PC-9 (cell line): ENCODE data around the gene LYZL6. TPM values are rescaled to one million over a fixed set of nuclear protein-coding genes. Genes with fewer than 3 reads are reported as not detected.

Experiments used
- BruUV-seq: library from RNA; stranded (reverse); fragments of 400-500 nt; replicated peaks from 2 replicates; lab custom pipeline; 2021; lab: Mats Ljungman, UMichigan
- CTCF ChIA-PET: fragments of 300-600 bp; sonication (Branson Sonifier 250); formaldehyde crosslinking; loops from one replicate; lab custom pipeline; 2022; ENCODE audit warnings: antibody characterized with exemption; lab: Charles Lee
- POLR2A ChIA-PET: fragments of 300-600 bp; sonication (Branson Sonifier 250); formaldehyde crosslinking; loops from one replicate; lab custom pipeline; 2022; ENCODE audit warnings: antibody characterized with exemption; ENCODE audit not compliant: unreplicated experiment; lab: Charles Lee
- DNase-seq, 2 experiments: peaks; one replicate each; pipeline versions ENCODE4 v3.0.0 to v3.0.0-alpha.2; 2015 to 2022; ENCODE audit warnings: mixed read lengths in 1 of 2
- H2AFZ ChIP-seq: fragments of 200-600 bp; sonication (generic); 2 replicates; pipeline ENCODE4 v1.8.1; 2017; ENCODE audit warnings: antibody characterized with exemption
- H3F3A ChIP-seq: fragments of 200-600 bp; sonication (generic); 2 replicates; pipeline ENCODE4 v1.8.1; 2017; ENCODE audit warnings: antibody characterized with exemption, mild to moderate bottlenecking, low read depth; ENCODE audit not compliant: insufficient read depth
- H3K27ac ChIP-seq: fragments of 200-600 bp; sonication (generic); 2 replicates; pipeline ENCODE4 v1.6.1; 2016; ENCODE audit warnings: mixed run types
- H3K27me3 ChIP-seq: fragments of 200-600 bp; sonication (generic); 2 replicates; pipeline ENCODE4 v1.6.1; 2016; ENCODE audit warnings: low read depth, mixed run types; ENCODE audit not compliant: insufficient read depth
- H3K36me3 ChIP-seq: fragments of 200-600 bp; sonication (generic); 2 replicates; pipeline ENCODE4 v1.6.1; 2016; ENCODE audit warnings: low read depth, mixed run types
- H3K4me1 ChIP-seq: fragments of 200-600 bp; sonication (generic); replicated peaks from 2 replicates; pipeline ENCODE4 v1.6.1; 2016; ENCODE audit warnings: mixed run types; ENCODE audit not compliant: insufficient read depth
- H3K4me2 ChIP-seq: fragments of 200-600 bp; sonication (generic); 2 replicates; pipeline ENCODE4 v1.6.1; 2017; ENCODE audit warnings: mixed run types
- H3K4me3 ChIP-seq: fragments of 200-600 bp; sonication (generic); 2 replicates; pipeline ENCODE4 v1.6.1; 2016; ENCODE audit warnings: mixed run types
- H3K79me2 ChIP-seq: fragments of 200-600 bp; sonication (generic); 2 replicates; pipeline ENCODE4 v1.6.1; 2017; ENCODE audit warnings: low read depth, mixed run types
- H3K9me2 ChIP-seq: fragments of 200-600 bp; sonication (generic); 2 replicates; pipeline ENCODE4 v1.8.1; 2017; ENCODE audit warnings: mild to moderate bottlenecking; ENCODE audit not compliant: insufficient read depth
- H3K9me3 ChIP-seq: fragments of 200-600 bp; sonication (generic); 2 replicates; pipeline ENCODE4 v1.8.1; 2016; ENCODE audit warnings: low read depth; ENCODE audit not compliant: insufficient read depth
- H4K20me1 ChIP-seq: fragments of 200-600 bp; sonication (generic); 2 replicates; pipeline ENCODE4 v1.8.1; 2017; ENCODE audit not compliant: insufficient read depth
- CTCF ChIP-seq: fragments of 200-600 bp; sonication (generic); conservative IDR thresholded peaks from 2 replicates; pipeline ENCODE4 v1.6.1; 2017; ENCODE audit warnings: mixed run types, antibody characterized with exemption, mild to moderate bottlenecking, moderate library complexity
- EZH2 ChIP-seq: fragments of 200-600 bp; sonication (generic); IDR thresholded peaks from 2 replicates; pipeline ENCODE4 v1.8.0; 2017; ENCODE audit warnings: antibody characterized with exemption, low read depth
- intact Hi-C: fragments of 100-400 bp; cut with micrococcal nuclease; formaldehyde crosslinking; loops from one replicate; pipeline ENCODE4 v1.10.0; 2022; ENCODE audit not compliant: unreplicated experiment
- total RNA-seq: library from RNA; stranded (reverse); gene quantifications from 2 replicates; pipeline ENCODE4 v1.2.3, GENCODE V29; 2021

LYZL6 gene
- total RNA-seq, 1 experiment from 2014 or later = not detected

- Histone ChIP-seq H3F3A (no peaks in the 10 kb centered on the region), H3K79me2 (no peaks in the 10 kb centered on the region), H3K4me2 (no peak overlapping the region), H3K36me3 (no peaks in the 10 kb centered on the region), H3K4me1 (no peaks in the 10 kb centered on the region), H2AFZ (no peak overlapping the region), H3K9me2 (no peaks in the 10 kb centered on the region), H4K20me1 (no peaks in the 10 kb centered on the region), H3K9me3 (no peaks in the 10 kb centered on the region), H3K27ac (no peak overlapping the region), H3K4me3 (no peak overlapping the region), H3K27me3 (peaks cover 8% of the 10 kb centered on the region; the same call in 1 of the 2 replicates)
- POLR2A ChIA-PET = no interaction called here
- intact Hi-C loops = no loop called here
- BruUV-seq = no TSS peak
- TF ChIP-seq CTCF (no peak), EZH2 (no peak)
- CTCF ChIA-PET = no interaction called here
- DNase-seq = no peak
These were observed 11.6 kb downstream of the LYZL6 start for GRCh38 chr17:35931794-35932425.

GRCh38 chr17:35930211-35931065, 13.1 kb downstream of the LYZL6 start, which contains the start of gene RDM1:
Gene RDM1, minus strand, starts transcription at chr17:35930773. Its CDS starts 46 bp downstream, at chr17:35930727.
- Histone ChIP-seq H3K4me2 (peak within 1 kb of the TSS; percentile 67), H3K27ac (no peak within 1 kb of the TSS), H3K9me2 (no peaks in the 10 kb centered on the region), H3K27me3 (peaks cover 8% of the 10 kb centered on the region; the same call in 1 of the 2 replicates), H4K20me1 (no peaks in the 10 kb centered on the region), H3K4me1 (no peaks in the 10 kb centered on the region), H3K36me3 (no peaks in the 10 kb centered on the region), H3K4me3 (peak within 1 kb of the TSS; percentile 43; the same call in 1 of the 2 replicates), H3F3A (no peaks in the 10 kb centered on the region), H3K9me3 (no peaks in the 10 kb centered on the region), H3K79me2 (no peaks in the 10 kb centered on the region), H2AFZ (peak within 1 kb of the TSS; percentile 73)
- intact Hi-C loops = no loop called here
- POLR2A ChIA-PET = interaction anchor here (0.6 kb wide), 2 partner anchors 29 to 689 kb away, joined by 4 to 5 read pairs; no protein-coding TSS in a partner anchor
- peak; percentile 41 to 88 for DNase-seq
- TSS peak; percentile 66 for BruUV-seq
- CTCF ChIA-PET = no interaction called here
- TF ChIP-seq EZH2 (no peak), CTCF (no peak)

- no peak for DNase-seq
- H3K27ac ChIP-seq = no peak overlapping the region
- no peaks in the 10 kb centered on the region for H3K4me1 ChIP-seq
- BruUV-seq = no TSS peak
- CTCF ChIA-PET = no interaction called here
- H3K79me2 ChIP-seq = no peaks in the 10 kb centered on the region
- no peak overlapping the region for H2AFZ ChIP-seq
- H3K4me3 ChIP-seq = no peak overlapping the region
- H3K4me2 ChIP-seq = no peak overlapping the region
- H3K36me3 ChIP-seq = no peaks in the 10 kb centered on the region
- no peaks in the 10 kb centered on the region for H3K9me2 ChIP-seq
- POLR2A ChIA-PET = no interaction called here
- no peaks in the 10 kb centered on the region for H4K20me1 ChIP-seq
- intact Hi-C loops = no loop called here
- no peaks in the 10 kb centered on the region for H3F3A ChIP-seq
- no peak for TF ChIP-seq CTCF
- TF ChIP-seq EZH2 = no peak
- no peaks in the 10 kb centered on the region for H3K9me3 ChIP-seq
- peaks cover 3% of the 10 kb centered on the region; the same call in 1 of the 2 replicates for H3K27me3 ChIP-seq
These were observed 15.8 kb downstream of the LYZL6 start for GRCh38 chr17:35927714-35928113.
